Measurements from ENCODE around the gene ROBO4. TPM values are rescaled to one million over a fixed set of nuclear protein-coding genes. Genes with fewer than 3 reads are reported as not detected.

Gene ROBO4
- total and polyA plus RNA-seq, 9 of the 15 experiments (the other 6 are each of a cell fraction or from before 2014, with no cell fraction given) = not detected

- in situ Hi-C loops (cut with MboI) = no loop called here
- FAIRE-seq (no peak), DNase-seq (ENCODE audit: extremely low read depth in 1 of 4, low spot score in 3 of 4) (no peak), ATAC-seq (no peak)
- intact Hi-C loops (cut with micrococcal nuclease) = no loop called here
- Histone ChIP-seq H3K4me1 (replicated peaks in 1 of 2; ENCODE audit: control insufficient read depth in 2 of 2, insufficient read depth in 2 of 2, low read length in 2 of 2) (peaks cover 7 to 10% of the 10 kb centered on the region in 2 experiments; a peak in 3 of 5 replicates), H2AFZ (ENCODE audit: low read depth, low read length) (no peak overlapping the region), H4K20me1 (replicated peaks; ENCODE audit: control insufficient read depth, insufficient read depth, low read length) (0 out of 2 replicates have a peak, but pooled peaks cover 3% of the 10 kb centered on the region), H3K4me2 (ENCODE audit: insufficient read depth, low read length) (no peak overlapping the region), H3K9me3 (replicated peaks; ENCODE audit: control insufficient read depth, insufficient read depth, low read depth, low read length) (no peaks in the 10 kb centered on the region), H3K27me3 (ENCODE audit: control insufficient read depth in 2 of 2, insufficient read depth in 2 of 2, low read length in 2 of 2) (peaks cover 2 to 68% of the 10 kb centered on the region in 2 experiments; a peak in 4 of 5 replicates), H3K79me2 (ENCODE audit: control insufficient read depth, insufficient read depth, low read length) (no peaks in the 10 kb centered on the region), H3K4me3 (no peak overlapping the region), H3K27ac (ENCODE audit: extremely low read depth, low read depth, low read length) (no peak overlapping the region), H3K36me3 (ENCODE audit: control insufficient read depth, insufficient read depth, low read length) (no peaks in the 10 kb centered on the region), H3K9ac (ENCODE audit: insufficient read depth in 1 of 2, low read depth in 2 of 2, low read length in 2 of 2) (peak overlapping the region in 1 of 2 experiments; percentile 45; a peak in 1 of 4 replicates), H3K9me1 (ENCODE audit: control insufficient read depth, insufficient read depth, low read length) (no peaks in the 10 kb centered on the region)
- 0% methylated on average over 5 of the region's 5 CpGs for WGBS (ENCODE audit: insufficient coverage, low coverage, missing lambda C conversion rate)
- ChIA-PET POLR2A (interaction anchor here (0.5 kb wide), 1 partner anchor 1203 kb away, joined by 3 read pairs; no protein-coding TSS in a partner anchor), CTCF (ENCODE audit: low intra/inter-chr PET ratio) (no interaction called here)
- no TSS peak for BruUV-seq (replicated peaks)
- no peak for TF ChIP-seq MCM2 (IDR thresholded peaks at IDR 0.05; ENCODE audit: low read depth)
- TF ChIP-seq RBFOX2 (IDR thresholded peaks at IDR 0.05; ENCODE audit: low read depth, low read length) = no peak
- no peak for TF ChIP-seq E2F8 (IDR thresholded peaks at IDR 0.05; ENCODE audit: low read depth, partially characterized antibody)
- TF ChIP-seq STAG1 (CRISPR knock-in tag; IDR thresholded peaks at IDR 0.05; ENCODE audit: borderline replicate concordance) = no peak
- no peak for TF ChIP-seq SREBF2 (CRISPR knock-in tag; IDR thresholded peaks at IDR 0.05)
- no peak for TF ChIP-seq THRA (IDR thresholded peaks at IDR 0.05)
- TF ChIP-seq, protein P1, sequence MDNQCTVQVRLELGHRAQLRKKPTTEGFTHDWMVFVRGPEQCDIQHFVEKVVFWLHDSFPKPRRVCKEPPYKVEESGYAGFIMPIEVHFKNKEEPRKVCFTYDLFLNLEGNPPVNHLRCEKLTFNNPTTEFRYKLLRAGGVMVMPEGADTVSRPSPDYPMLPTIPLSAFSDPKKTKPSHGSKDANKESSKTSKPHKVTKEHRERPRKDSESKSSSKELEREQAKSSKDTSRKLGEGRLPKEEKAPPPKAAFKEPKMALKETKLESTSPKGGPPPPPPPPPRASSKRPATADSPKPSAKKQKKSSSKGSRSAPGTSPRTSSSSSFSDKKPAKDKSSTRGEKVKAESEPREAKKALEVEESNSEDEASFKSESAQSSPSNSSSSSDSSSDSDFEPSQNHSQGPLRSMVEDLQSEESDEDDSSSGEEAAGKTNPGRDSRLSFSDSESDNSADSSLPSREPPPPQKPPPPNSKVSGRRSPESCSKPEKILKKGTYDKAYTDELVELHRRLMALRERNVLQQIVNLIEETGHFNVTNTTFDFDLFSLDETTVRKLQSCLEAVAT (IDR thresholded peaks at IDR 0.05) = no peak
- no peak for TF ChIP-seq ZFP30 (CRISPR knock-in tag; IDR thresholded peaks at IDR 0.05; ENCODE audit: borderline replicate concordance)
- TF ChIP-seq ZNF583 (CRISPR knock-in tag; IDR thresholded peaks at IDR 0.05) = no peak
Measured at GRCh38 chr11:124884869-124885479, 12.7 kb downstream of the ROBO4 start.

Measured in K562 (cell line).